WTC11 (cell line): Measurements from ENCODE around the gene MAPKAPK3. TPM values are rescaled to one million over a fixed set of nuclear protein-coding genes. Genes with fewer than 3 reads are reported as not detected.

Experiments
- ATAC-seq: fragments of 200-7000 bp; cut with Tn5 transposase; 2 replicates; pipeline ENCODE4 v1.10.0; 2021; ENCODE audit warnings: mild to moderate bottlenecking, moderate library complexity
- CTCF ChIA-PET: fragments of 300-600 bp; sonication (Branson Sonifier 250); formaldehyde crosslinking; loops from one replicate; lab custom pipeline; 2021; ENCODE audit warnings: antibody characterized with exemption; lab: Charles Lee
- POLR2A ChIA-PET: fragments of 350-600 bp; sonication (Branson Sonifier 250); formaldehyde crosslinking; loops from one replicate; lab custom pipeline; 2021; ENCODE audit warnings: antibody characterized with exemption; lab: Charles Lee
- DNase-seq: peaks from one replicate; pipeline ENCODE4 v3.0.0; 2021; ENCODE audit warnings: low spot score
- H3K27ac Mint-ChIP-seq: 2 replicates; pipeline ENCODE4 v1.8.0; 2021; ENCODE audit warnings: mixed read lengths
- H3K27me3 Mint-ChIP-seq: 2 replicates; pipeline ENCODE4 v1.8.0; 2021; ENCODE audit warnings: low read depth, mild to moderate bottlenecking, moderate library complexity, mixed read lengths
- H3K36me3 Mint-ChIP-seq: 2 replicates; pipeline ENCODE4 v1.8.0; 2021; ENCODE audit warnings: mixed read lengths
- H3K4me1 Mint-ChIP-seq: 2 replicates; pipeline ENCODE4 v1.8.0; 2022; ENCODE audit warnings: mixed read lengths
- H3K4me3 Mint-ChIP-seq: 2 replicates; pipeline ENCODE4 v1.8.0; 2021; ENCODE audit warnings: mild to moderate bottlenecking, moderate library complexity, mixed read lengths
- H3K9me3 Mint-ChIP-seq: 2 replicates; pipeline ENCODE4 v1.8.0; 2021; ENCODE audit warnings: mixed read lengths
- AFF4 ChIP-seq: sonication (generic); formaldehyde crosslinking; IDR thresholded peaks from 2 replicates; pipeline ENCODE4 v1.8.1; 2023; ENCODE audit warnings: mild to moderate bottlenecking, missing genetic modification reagents, borderline replicate concordance
- AR ChIP-seq: fragments of 250-450 bp; sonication (Bioruptor Pico); IDR thresholded peaks from 2 replicates; pipeline ENCODE4 v1.9.0; 2021; ENCODE audit warnings: mild to moderate bottlenecking
- ATF3 ChIP-seq: sonication (generic); formaldehyde crosslinking; conservative IDR thresholded peaks from 2 replicates; pipeline ENCODE4 v1.8.1; 2022; ENCODE audit warnings: mild to moderate bottlenecking, missing genetic modification reagents
- CBFB ChIP-seq: sonication (generic); formaldehyde crosslinking; IDR thresholded peaks from 2 replicates; pipeline ENCODE4 v1.8.1; 2022; ENCODE audit warnings: mild to moderate bottlenecking, low read depth, missing genetic modification reagents
- CREB1 ChIP-seq: sonication (generic); formaldehyde crosslinking; IDR thresholded peaks from 2 replicates; pipeline ENCODE4 v1.8.0; 2023; ENCODE audit warnings: mild to moderate bottlenecking, missing genetic modification reagents
- E2F4 ChIP-seq: sonication (generic); formaldehyde crosslinking; IDR thresholded peaks from 2 replicates; pipeline ENCODE4 v1.8.1; 2022; ENCODE audit warnings: low read depth, mild to moderate bottlenecking, moderate library complexity, missing genetic modification reagents, borderline replicate concordance
- ELF4 ChIP-seq: sonication (generic); formaldehyde crosslinking; IDR thresholded peaks from 2 replicates; pipeline ENCODE4 v1.8.1; 2022; ENCODE audit warnings: low read depth, mild to moderate bottlenecking, moderate library complexity, missing genetic modification reagents
- ESRRA ChIP-seq: sonication (generic); formaldehyde crosslinking; IDR thresholded peaks from 2 replicates; pipeline ENCODE4 v1.8.1; 2022; ENCODE audit warnings: mild to moderate bottlenecking, missing genetic modification reagents, borderline replicate concordance
- GABPB1 ChIP-seq: sonication (generic); formaldehyde crosslinking; IDR thresholded peaks from 2 replicates; pipeline ENCODE4 v1.8.1; 2023; ENCODE audit warnings: mild to moderate bottlenecking, missing genetic modification reagents
- HMGA2 ChIP-seq: fragments of 250-450 bp; sonication (Bioruptor Pico); IDR thresholded peaks from 2 replicates; pipeline ENCODE4 v1.4.0; 2021; ENCODE audit warnings: mild to moderate bottlenecking, moderate library complexity
- PRRX2 ChIP-seq: fragments of 250-450 bp; sonication (Bioruptor Pico); IDR thresholded peaks from 2 replicates; pipeline ENCODE4 v1.8.0; 2021; ENCODE audit warnings: mild to moderate bottlenecking
- ZNF263 ChIP-seq: sonication (generic); formaldehyde crosslinking; IDR thresholded peaks from 2 replicates; pipeline ENCODE4 v1.8.1; 2022; ENCODE audit warnings: low read depth, mild to moderate bottlenecking, moderate library complexity, missing genetic modification reagents
- ZNF281 ChIP-seq: sonication (generic); formaldehyde crosslinking; IDR thresholded peaks from 2 replicates; pipeline ENCODE4 v1.8.0; 2023; ENCODE audit warnings: mild to moderate bottlenecking, missing genetic modification reagents
- ZNF512 ChIP-seq: sonication (generic); formaldehyde crosslinking; IDR thresholded peaks from 2 replicates; pipeline ENCODE4 v1.8.1; 2022; ENCODE audit warnings: missing genetic modification reagents, borderline replicate concordance
- total RNA-seq: library from RNA; stranded (reverse); gene quantifications from 3 replicates; pipeline ENCODE4 v1.2.3, GENCODE V29; 2021

MAPKAPK3 gene
- total RNA-seq, 1 experiment from 2014 or later: 60.2 TPM

- TF ChIP-seq ZNF281 (CRISPR knock-in tag): no peak
- no peak for TF ChIP-seq CREB1 (CRISPR knock-in tag)
- no peak for TF ChIP-seq AFF4 (CRISPR knock-in tag)
- no peak for TF ChIP-seq HMGA2 (CRISPR knock-in tag)
Measured at GRCh38 chr3:50620820-50621219, 3.9 kb downstream of the MAPKAPK3 start (continued).

GRCh38 chr3:50622881-50623280 lies 5.9 kb downstream of the MAPKAPK3 start:
- CTCF ChIA-PET: interaction anchor here (0.8 to 1.8 kb wide), 3 partner anchors 30 to 349 kb away, joined by 3 to 6 read pairs (median 3); partner anchors contain the start of gene DOCK3
- H3K4me1 Mint-ChIP-seq: peaks cover 37% of the 10 kb centered on the region
- no peak for ATAC-seq
- peaks cover 3% of the 10 kb centered on the region; the same call in 1 of the 2 replicates for H3K36me3 Mint-ChIP-seq
- no peaks in the 10 kb centered on the region for H3K9me3 Mint-ChIP-seq
- H3K27ac Mint-ChIP-seq: no peak overlapping the region
- TF ChIP-seq ATF3 (no peak), CBFB (CRISPR knock-in tag) (no peak), ZNF263 (CRISPR knock-in tag) (no peak), ELF4 (no peak), PRRX2 (CRISPR knock-in tag) (no peak)
- TF ChIP-seq, all 79 proteins: peak for 0
- DNase-seq: no peak
- POLR2A ChIA-PET: no interaction called here
- no peaks in the 10 kb centered on the region for H3K27me3 Mint-ChIP-seq
- H3K4me3 Mint-ChIP-seq: no peak overlapping the region

GRCh38 chr3:50623840-50624474 lies 7.0 kb downstream of the MAPKAPK3 start:
- H3K36me3 Mint-ChIP-seq: peaks cover 3% of the 10 kb centered on the region; the same call in 1 of the 2 replicates
- CTCF ChIA-PET: interaction anchor here (1.0 to 5.7 kb wide), 6 partner anchors 7 to 51 kb away, joined by 3 to 55 read pairs (median 6); partner anchors contain the start of genes CISH, DOCK3 and MAPKAPK3
- no peak overlapping the region for H3K4me3 Mint-ChIP-seq
- DNase-seq: no peak
- H3K27ac Mint-ChIP-seq: peak overlapping the region; percentile 11; the same call in 1 of the 2 replicates
- H3K4me1 Mint-ChIP-seq: peaks cover 35% of the 10 kb centered on the region
- POLR2A ChIA-PET: interaction anchor here (0.6 kb wide), 1 partner anchor 66 kb away, joined by 3 read pairs; no protein-coding TSS in a partner anchor
- H3K9me3 Mint-ChIP-seq: no peaks in the 10 kb centered on the region
- ATAC-seq: no peak
- H3K27me3 Mint-ChIP-seq: no peaks in the 10 kb centered on the region
- TF ChIP-seq GABPB1 (CRISPR knock-in tag) (no peak), AR (CRISPR knock-in tag) (no peak), AFF4 (CRISPR knock-in tag) (no peak), E2F4 (CRISPR knock-in tag) (no peak), ZNF512 (CRISPR knock-in tag) (no peak), ESRRA (CRISPR knock-in tag) (no peak)
